Medulla oblongata (tissue), 1 donor: Measurements from ENCODE around the gene MACO1.
A peak's percentile ranks its signal among the peaks of the same experiment; 100 is the strongest.

Experiments used
- DNase-seq: peaks from one replicate; pipeline ENCODE4 v3.0.0-alpha.2; 2015; ENCODE audit errors: extremely low spot score

MACO1 gene

GRCh38 chr1:25543425-25544242 lies 112.9 kb downstream of the MACO1 start, which contains the start of gene LDLRAP1:
LDLRAP1 (plus strand) TSS chr1:25543606; CDS start chr1:25543699, 93 bp downstream.
- peak; percentile 87 for DNase-seq

- peak; percentile 11 for DNase-seq
Measured at GRCh38 chr1:25544243-25544764, 113.6 kb downstream of the MACO1 start.

DNA sequence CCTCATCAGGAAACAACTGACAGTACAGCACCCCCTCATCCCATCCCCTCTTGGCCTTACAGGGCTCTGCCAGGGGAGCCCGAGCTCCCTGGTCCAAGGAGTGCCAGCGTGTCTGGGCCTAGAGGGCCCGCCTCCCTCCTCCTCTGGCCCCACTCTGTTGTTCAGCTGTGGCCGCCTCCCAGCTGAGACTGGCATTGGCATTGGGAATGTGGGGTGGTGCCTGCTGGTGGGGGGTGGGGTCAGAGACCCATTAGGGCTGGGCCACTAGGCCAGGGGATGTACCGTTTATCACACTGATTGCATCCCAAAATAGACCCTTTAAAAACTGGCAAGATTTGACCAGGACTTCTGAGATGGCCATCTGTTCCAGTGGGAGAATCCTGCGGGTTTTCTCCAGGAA lies 114.1 kb downstream of the MACO1 start:
- peak; percentile 79 for DNase-seq

DNA sequence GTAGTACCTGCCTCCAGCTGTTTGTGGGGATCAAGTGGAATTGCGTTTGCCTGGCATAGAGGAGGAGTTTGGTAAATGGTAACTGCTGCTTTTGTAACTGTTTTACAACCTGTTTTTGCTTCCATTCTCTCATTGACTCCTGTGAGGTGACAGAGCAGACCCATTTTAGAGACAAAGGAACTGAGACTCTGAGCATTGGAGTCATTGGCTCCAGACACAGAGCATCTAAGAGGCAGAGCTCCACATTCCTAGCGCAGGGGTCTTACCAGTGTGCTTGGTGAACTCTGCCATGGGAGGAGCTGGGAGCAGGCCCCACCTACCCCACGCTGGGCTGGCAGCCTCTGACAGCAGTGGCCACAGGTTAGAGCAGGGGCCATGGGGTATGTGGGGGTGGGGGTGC lies 115.1 kb downstream of the MACO1 start:
- no peak for DNase-seq

- no peak for DNase-seq
Measured at GRCh38 chr1:25546193-25546592, 115.5 kb downstream of the MACO1 start.

GRCh38 chr1:25548601-25549000 lies 117.9 kb downstream of the MACO1 start:
- DNase-seq, result no peak

DNA sequence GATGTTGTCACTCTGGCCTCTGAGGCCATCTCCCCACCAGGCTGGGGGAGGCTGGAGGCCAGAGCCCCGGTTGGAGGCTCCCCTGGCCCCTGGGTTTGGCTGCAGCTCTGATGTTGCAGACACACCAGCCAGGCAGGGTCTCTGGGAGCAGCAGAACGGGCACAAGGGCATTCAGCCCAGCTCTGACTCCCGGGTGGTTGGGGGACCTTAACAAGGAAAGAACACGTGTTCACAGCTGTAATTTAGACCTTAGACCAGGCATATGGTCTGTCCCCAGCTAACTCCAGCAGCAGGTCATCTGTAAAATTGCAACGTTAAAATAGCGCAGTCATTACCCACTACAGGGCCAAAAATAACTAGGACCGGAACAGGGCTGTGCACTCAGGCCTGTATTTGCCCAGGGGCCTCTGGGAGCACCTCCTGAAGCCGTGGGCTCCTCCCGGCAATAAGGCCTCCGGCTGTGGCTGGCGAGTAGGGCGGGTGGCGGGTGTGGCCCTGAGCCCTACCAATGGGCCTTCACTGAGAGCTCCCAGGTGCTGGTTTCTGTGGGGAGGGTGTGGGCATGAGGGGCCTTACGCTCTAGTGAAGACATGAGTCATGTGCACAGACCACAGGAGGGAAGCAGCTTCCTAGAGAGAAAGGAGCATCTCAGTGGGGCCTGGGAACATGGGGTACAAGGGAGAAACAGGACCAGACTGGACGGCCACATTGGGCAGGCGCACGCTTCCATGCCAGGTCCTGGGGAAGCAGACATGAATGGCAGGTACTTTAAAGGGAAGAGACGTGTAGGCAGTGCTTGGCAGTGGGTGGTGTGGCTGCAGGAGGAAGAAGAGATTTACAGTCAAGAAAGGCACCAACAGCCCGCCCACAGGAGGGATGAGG lies 118.8 kb downstream of the MACO1 start:
- no peak for DNase-seq
